Raji (cell line): ENCODE results near the gene SLC24A1.

Source experiments
- POLR2A ChIP-seq: IDR thresholded peaks from 2 replicates; pipeline ENCODE4 v1.6.1; 2011; ENCODE audit warnings: low read depth, low read length, control low read depth; ENCODE audit not compliant: insufficient read depth

SLC24A1 gene

DNA sequence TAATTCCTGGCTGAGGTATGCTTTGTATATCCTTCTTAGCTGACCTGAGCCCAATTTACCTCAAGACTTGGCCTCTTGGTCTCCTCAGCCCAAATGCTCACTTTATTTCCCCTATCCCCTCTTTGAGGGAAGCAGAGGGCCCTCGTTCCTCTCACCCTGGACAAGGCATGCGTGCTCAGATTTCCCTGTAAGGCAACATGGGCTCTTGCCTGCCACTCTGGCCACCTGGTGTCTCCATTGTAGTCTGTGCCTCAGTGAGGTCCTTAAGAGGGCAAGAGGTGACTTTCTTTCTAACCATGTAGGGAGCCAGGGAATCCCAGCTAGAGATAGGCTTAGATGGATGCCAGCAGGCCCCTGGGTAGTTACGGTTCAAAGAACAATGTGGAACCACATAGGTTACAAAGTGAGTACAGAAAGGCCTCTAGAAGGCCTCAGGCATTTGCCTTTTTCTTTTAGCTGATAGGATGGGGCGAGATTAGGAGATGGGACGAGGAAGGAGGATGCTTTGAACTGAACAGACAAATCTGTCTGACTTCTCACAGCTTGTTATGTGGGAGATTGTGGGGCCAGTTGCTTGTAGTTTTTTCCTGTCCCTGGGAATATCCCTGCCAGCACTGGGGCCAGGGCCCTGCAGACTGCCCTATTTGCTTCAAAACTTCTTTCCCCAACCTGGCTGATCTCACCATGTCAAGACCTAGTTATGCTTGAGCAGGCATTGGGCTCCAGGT, 9.7 kb upstream of the SLC24A1 start:
- no peak for TF ChIP-seq POLR2A

- no peak for TF ChIP-seq POLR2A
These were observed 9.2 kb upstream of the SLC24A1 start for GRCh38 chr15:65612616-65612946.

GRCh38 chr15:65612949-65613744, 8.6 kb upstream of the SLC24A1 start:
- TF ChIP-seq POLR2A, result no peak

GRCh38 chr15:65618560-65619109, 3.1 kb upstream of the SLC24A1 start:
- TF ChIP-seq POLR2A, result no peak

GRCh38 chr15:65619626-65620290, 2.0 kb upstream of the SLC24A1 start:
- TF ChIP-seq POLR2A, result no peak

DNA sequence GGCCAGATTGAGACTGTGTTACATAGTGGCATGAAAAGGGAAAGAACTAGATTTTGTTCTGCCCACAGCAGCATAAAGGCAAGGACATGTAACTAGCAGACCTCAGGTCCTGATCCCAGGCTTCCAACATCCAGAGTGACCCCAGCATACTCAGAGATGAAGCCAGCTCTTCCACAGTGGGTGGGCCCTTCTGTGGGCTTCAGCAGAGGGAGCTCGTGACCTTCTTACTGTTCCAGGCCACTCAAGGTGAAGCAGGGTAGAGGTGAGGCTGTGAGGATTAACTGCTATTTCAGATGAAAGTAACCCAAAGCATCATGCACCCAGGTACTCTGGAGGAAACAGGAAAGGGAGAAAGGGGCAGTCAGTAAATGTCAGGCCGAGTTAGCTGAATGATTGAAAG, 905 bp upstream of the SLC24A1 start:
- TF ChIP-seq POLR2A, result no peak

DNA sequence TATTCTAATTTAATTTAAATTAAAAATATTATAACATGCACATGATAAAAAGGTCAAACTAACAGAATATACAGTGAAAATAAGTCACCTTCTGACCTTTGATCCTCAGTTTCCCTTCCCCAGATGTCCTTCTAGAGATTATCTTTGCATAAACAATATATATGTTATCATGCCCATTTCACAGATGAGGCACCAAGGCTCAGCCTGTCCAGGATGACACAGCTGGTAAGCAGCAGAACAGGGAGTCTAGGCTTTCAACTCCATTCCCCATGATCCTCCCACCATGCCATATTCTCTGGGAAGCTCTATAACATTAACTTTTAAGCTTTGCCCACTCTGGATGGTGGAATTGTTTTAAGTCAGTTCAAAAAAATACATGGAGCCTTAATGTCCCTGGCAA, 1.4 kb downstream of the SLC24A1 start:
- no peak for TF ChIP-seq POLR2A

GRCh38 chr15:65626856-65627255, 5.1 kb downstream of the SLC24A1 start:
- no peak for TF ChIP-seq POLR2A

DNA sequence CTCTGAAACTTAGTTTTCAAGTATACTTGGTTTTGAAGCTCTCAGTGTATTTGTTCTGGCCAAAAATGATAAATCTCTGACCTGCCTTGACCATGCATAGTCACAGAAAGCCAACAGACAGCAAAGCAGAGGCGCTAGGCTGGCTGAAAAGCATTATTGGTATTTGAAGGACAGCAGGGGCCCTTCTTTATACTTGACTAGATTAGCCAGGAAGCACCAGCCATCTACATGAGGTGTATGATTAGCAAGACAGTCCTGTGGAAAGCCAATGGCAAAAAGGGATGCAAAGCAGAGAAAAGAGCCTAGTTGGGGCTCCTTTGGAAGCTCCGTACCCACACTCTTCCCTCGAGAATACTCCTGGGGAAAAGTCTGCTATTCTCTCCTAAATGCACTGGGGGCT, 7.8 kb downstream of the SLC24A1 start:
- no peak for TF ChIP-seq POLR2A

GRCh38 chr15:65630760-65631159, 9.0 kb downstream of the SLC24A1 start:
- TF ChIP-seq POLR2A, result no peak

- TF ChIP-seq POLR2A, result no peak
These were observed 9.8 kb downstream of the SLC24A1 start for GRCh38 chr15:65631503-65631902.

- no peak for TF ChIP-seq POLR2A
These were observed 11.1 kb downstream of the SLC24A1 start for GRCh38 chr15:65632780-65633375.

GRCh38 chr15:65633752-65634151, 12.0 kb downstream of the SLC24A1 start:
- no peak for TF ChIP-seq POLR2A

DNA sequence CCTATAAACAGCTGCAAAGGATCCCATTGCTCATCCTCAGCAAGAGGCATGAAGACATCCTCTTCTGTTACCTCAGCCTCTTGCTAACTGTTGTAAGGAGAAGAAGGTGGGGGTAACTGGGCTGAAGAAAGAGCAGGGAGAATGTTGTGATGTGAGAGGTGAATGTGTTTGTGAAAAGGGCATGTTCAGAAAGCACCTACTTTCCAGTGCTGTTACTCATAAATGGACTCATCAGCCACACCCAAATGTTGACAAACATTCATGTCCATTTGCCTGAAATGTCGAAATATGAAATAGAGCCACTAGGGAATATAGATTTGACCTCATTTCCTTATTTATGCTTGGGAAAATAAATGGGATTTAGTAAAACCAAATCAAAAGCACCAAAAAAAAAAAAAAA, 12.6 kb downstream of the SLC24A1 start:
- no peak for TF ChIP-seq POLR2A

DNA sequence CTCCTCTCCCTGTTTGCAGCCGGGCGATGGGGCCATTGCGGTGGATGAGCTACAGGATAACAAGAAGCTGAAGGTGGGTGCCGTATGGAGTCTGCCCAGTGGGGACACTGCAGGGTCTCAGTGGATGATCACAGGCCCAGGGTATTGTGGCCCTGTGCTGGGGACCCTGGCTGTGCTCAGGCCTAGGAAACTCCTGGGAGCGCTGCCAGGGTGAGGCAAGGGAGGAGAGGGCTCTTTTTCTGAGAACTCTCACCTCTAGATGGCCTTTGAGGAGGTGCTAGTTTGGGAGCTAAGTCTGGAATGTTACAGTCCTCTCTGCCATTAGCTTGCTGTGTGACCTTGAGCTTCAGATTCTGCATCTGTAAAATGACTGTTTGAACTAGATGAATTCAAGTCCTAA, 16.4 kb downstream of the SLC24A1 start:
- no peak for TF ChIP-seq POLR2A
